ENCODE measurements around the gene MORC4.

The MORC4 gene

GRCh38 chrX:106935175-106935574 is 64.8 kb downstream of the MORC4 start:
- Histone ChIP-seq H2BK120ac (ENCODE audit: low read depth, low read length) (no peak overlapping the region), H3K18ac (ENCODE audit: low read length) (no peak overlapping the region), H4K91ac (ENCODE audit: low read depth, low read length, poor library complexity) (no peak overlapping the region), H2BK12ac (ENCODE audit: low read length) (no peak overlapping the region), H2AK5ac (ENCODE audit: low read depth, low read length) (no peak overlapping the region), H3K23ac (ENCODE audit: low read depth, low read length, poor library complexity) (no peak overlapping the region), H4K8ac (ENCODE audit: low read depth, low read length) (no peak overlapping the region), H2BK5ac (ENCODE audit: low read length) (no peak overlapping the region), H3K14ac (ENCODE audit: low read length) (no peak overlapping the region), H3K4me1 (ENCODE audit: control insufficient read depth in 2 of 2, insufficient read depth in 1 of 2, low read depth in 1 of 2, low read length in 2 of 2) (peaks cover 0 to 8% of the 10 kb centered on the region in 2 donors), H3K27me3 (ENCODE audit: control insufficient read depth in 3 of 3, insufficient read depth in 3 of 3, low read depth in 1 of 3, low read length in 3 of 3) (peaks cover 0 to 3% (median 0%) of the 10 kb centered on the region in 3 experiments), H3K4me2 (ENCODE audit: insufficient read depth, low read length, poor library complexity, severe bottlenecking) (no peak overlapping the region), H3K9ac (ENCODE audit: low read depth, low read length, poor library complexity) (no peak overlapping the region), H3K36me3 (replicated peaks in 1 of 2; ENCODE audit: control insufficient read depth in 2 of 2, insufficient read depth in 2 of 2, low read length in 2 of 2) (no peaks in the 10 kb centered on the region), H3K79me1 (ENCODE audit: low read depth, low read length) (no peaks in the 10 kb centered on the region), H3K4ac (ENCODE audit: low read length) (no peak overlapping the region), H2BK15ac (ENCODE audit: low read length) (no peak overlapping the region), H3K4me3 (ENCODE audit: low read length in 2 of 2) (no peak overlapping the region), H2AFZ (ENCODE audit: low read length) (no peak overlapping the region), H3K27ac (replicated peaks; ENCODE audit: low read length) (no peak overlapping the region), H3K9me3 (replicated peaks in 1 of 2; ENCODE audit: control insufficient read depth in 2 of 2, insufficient read depth in 1 of 2, low read depth in 1 of 2, low read length in 2 of 2) (no peaks in the 10 kb centered on the region)
- DNase-seq (ENCODE audit: low spot score): no peak
- no CpG with 5 or more reads among the region's 4 CpGs for WGBS, 2 donors (ENCODE audit: extremely low coverage in 2 of 2, insufficient read length in 2 of 2, insufficient replicate concordance in 1 of 2)

GRCh38 chrX:106933538-106933961 is 66.5 kb downstream of the MORC4 start:
- Histone ChIP-seq H3K79me1 (ENCODE audit: low read depth, low read length) (no peaks in the 10 kb centered on the region), H3K27ac (replicated peaks; ENCODE audit: low read length) (no peak overlapping the region), H3K4me1 (ENCODE audit: control insufficient read depth in 2 of 2, insufficient read depth in 1 of 2, low read depth in 1 of 2, low read length in 2 of 2) (peaks cover 0 to 2% of the 10 kb centered on the region in 2 donors), H2BK15ac (ENCODE audit: low read length) (no peak overlapping the region), H2BK12ac (ENCODE audit: low read length) (no peak overlapping the region), H3K4me2 (ENCODE audit: insufficient read depth, low read length, poor library complexity, severe bottlenecking) (no peak overlapping the region), H3K27me3 (ENCODE audit: control insufficient read depth in 3 of 3, insufficient read depth in 3 of 3, low read depth in 1 of 3, low read length in 3 of 3) (peaks cover 0 to 3% (median 0%) of the 10 kb centered on the region in 3 experiments), H3K4me3 (ENCODE audit: low read length in 2 of 2) (no peak overlapping the region), H3K18ac (ENCODE audit: low read length) (peak overlapping the region; percentile 64), H3K9ac (ENCODE audit: low read depth, low read length, poor library complexity) (no peak overlapping the region), H3K9me3 (replicated peaks in 1 of 2; ENCODE audit: control insufficient read depth in 2 of 2, insufficient read depth in 1 of 2, low read depth in 1 of 2, low read length in 2 of 2) (no peaks in the 10 kb centered on the region), H4K91ac (ENCODE audit: low read depth, low read length, poor library complexity) (no peak overlapping the region), H4K8ac (ENCODE audit: low read depth, low read length) (no peak overlapping the region), H2BK120ac (ENCODE audit: low read depth, low read length) (no peak overlapping the region), H2AK5ac (ENCODE audit: low read depth, low read length) (no peak overlapping the region), H2AFZ (ENCODE audit: low read length) (no peak overlapping the region), H3K23ac (ENCODE audit: low read depth, low read length, poor library complexity) (no peak overlapping the region), H3K4ac (ENCODE audit: low read length) (no peak overlapping the region), H3K36me3 (replicated peaks in 1 of 2; ENCODE audit: control insufficient read depth in 2 of 2, insufficient read depth in 2 of 2, low read length in 2 of 2) (no peaks in the 10 kb centered on the region), H3K14ac (ENCODE audit: low read length) (no peak overlapping the region), H2BK5ac (ENCODE audit: low read length) (no peak overlapping the region)
- DNase-seq (ENCODE audit: low spot score): no peak
- WGBS, 2 donors (ENCODE audit: extremely low coverage in 2 of 2, insufficient read length in 2 of 2, insufficient replicate concordance in 1 of 2): no CpG with 5 or more reads among the region's 3 CpGs

GRCh38 chrX:106932960-106933537 is 67.0 kb downstream of the MORC4 start:
- H3K36me3 ChIP-seq (replicated peaks in 1 of 2; ENCODE audit: control insufficient read depth in 2 of 2, insufficient read depth in 2 of 2, low read length in 2 of 2): no peaks in the 10 kb centered on the region
- no peak overlapping the region for H3K9ac ChIP-seq (ENCODE audit: low read depth, low read length, poor library complexity)
- H2BK15ac ChIP-seq (ENCODE audit: low read length): no peak overlapping the region
- H3K4ac ChIP-seq (ENCODE audit: low read length): no peak overlapping the region
- H2BK120ac ChIP-seq (ENCODE audit: low read depth, low read length): no peak overlapping the region
- no peak overlapping the region for H4K91ac ChIP-seq (ENCODE audit: low read depth, low read length, poor library complexity)
- H3K4me2 ChIP-seq (ENCODE audit: insufficient read depth, low read length, poor library complexity, severe bottlenecking): no peak overlapping the region
- H3K9me3 ChIP-seq (replicated peaks in 1 of 2; ENCODE audit: control insufficient read depth in 2 of 2, insufficient read depth in 1 of 2, low read depth in 1 of 2, low read length in 2 of 2): no peaks in the 10 kb centered on the region
- H3K27me3 ChIP-seq (ENCODE audit: control insufficient read depth in 3 of 3, insufficient read depth in 3 of 3, low read depth in 1 of 3, low read length in 3 of 3): peaks cover 0 to 2% (median 0%) of the 10 kb centered on the region in 3 experiments
- no peak overlapping the region for H2BK5ac ChIP-seq (ENCODE audit: low read length)
- no peak overlapping the region for H3K27ac ChIP-seq (replicated peaks; ENCODE audit: low read length)
- H2BK12ac ChIP-seq (ENCODE audit: low read length): no peak overlapping the region
- WGBS, 2 donors (ENCODE audit: extremely low coverage in 2 of 2, insufficient read length in 2 of 2, insufficient replicate concordance in 1 of 2): no CpG with 5 or more reads among the region's 6 CpGs
- no peaks in the 10 kb centered on the region for H3K79me1 ChIP-seq (ENCODE audit: low read depth, low read length)
- H3K4me3 ChIP-seq (ENCODE audit: low read length in 2 of 2): no peak overlapping the region
- peak overlapping the region; percentile 64 for H3K18ac ChIP-seq (ENCODE audit: low read length)
- H4K8ac ChIP-seq (ENCODE audit: low read depth, low read length): no peak overlapping the region
- H3K4me1 ChIP-seq (ENCODE audit: control insufficient read depth in 2 of 2, insufficient read depth in 1 of 2, low read depth in 1 of 2, low read length in 2 of 2): peaks cover 0 to 2% of the 10 kb centered on the region in 2 donors
- H3K14ac ChIP-seq (ENCODE audit: low read length): no peak overlapping the region
- H2AK5ac ChIP-seq (ENCODE audit: low read depth, low read length): no peak overlapping the region
- no peak for DNase-seq (ENCODE audit: low spot score)
- H3K23ac ChIP-seq (ENCODE audit: low read depth, low read length, poor library complexity): no peak overlapping the region
- H2AFZ ChIP-seq (ENCODE audit: low read length): no peak overlapping the region

GRCh38 chrX:106932492-106932923 is 67.5 kb downstream of the MORC4 start:
- Histone ChIP-seq H3K27me3 (ENCODE audit: control insufficient read depth in 3 of 3, insufficient read depth in 3 of 3, low read depth in 1 of 3, low read length in 3 of 3) (no peaks in the 10 kb centered on the region), H3K27ac (replicated peaks; ENCODE audit: low read length) (no peak overlapping the region), H2AK5ac (ENCODE audit: low read depth, low read length) (no peak overlapping the region), H3K4me3 (ENCODE audit: low read length in 2 of 2) (no peak overlapping the region), H3K4me1 (ENCODE audit: control insufficient read depth in 2 of 2, insufficient read depth in 1 of 2, low read depth in 1 of 2, low read length in 2 of 2) (peaks cover 0 to 2% of the 10 kb centered on the region in 2 donors), H4K8ac (ENCODE audit: low read depth, low read length) (no peak overlapping the region), H3K9ac (ENCODE audit: low read depth, low read length, poor library complexity) (no peak overlapping the region), H3K18ac (ENCODE audit: low read length) (no peak overlapping the region), H3K9me3 (replicated peaks in 1 of 2; ENCODE audit: control insufficient read depth in 2 of 2, insufficient read depth in 1 of 2, low read depth in 1 of 2, low read length in 2 of 2) (no peaks in the 10 kb centered on the region), H2BK15ac (ENCODE audit: low read length) (no peak overlapping the region), H3K14ac (ENCODE audit: low read length) (no peak overlapping the region), H4K91ac (ENCODE audit: low read depth, low read length, poor library complexity) (no peak overlapping the region), H3K36me3 (replicated peaks in 1 of 2; ENCODE audit: control insufficient read depth in 2 of 2, insufficient read depth in 2 of 2, low read length in 2 of 2) (no peaks in the 10 kb centered on the region), H3K4me2 (ENCODE audit: insufficient read depth, low read length, poor library complexity, severe bottlenecking) (no peak overlapping the region), H2BK120ac (ENCODE audit: low read depth, low read length) (no peak overlapping the region), H2BK12ac (ENCODE audit: low read length) (no peak overlapping the region), H3K79me1 (ENCODE audit: low read depth, low read length) (no peaks in the 10 kb centered on the region), H3K23ac (ENCODE audit: low read depth, low read length, poor library complexity) (no peak overlapping the region), H3K4ac (ENCODE audit: low read length) (no peak overlapping the region), H2BK5ac (ENCODE audit: low read length) (no peak overlapping the region), H2AFZ (ENCODE audit: low read length) (no peak overlapping the region)
- no peak for DNase-seq (ENCODE audit: low spot score)
- no CpG with 5 or more reads among the region's 4 CpGs for WGBS, 2 donors (ENCODE audit: extremely low coverage in 2 of 2, insufficient read length in 2 of 2, insufficient replicate concordance in 1 of 2)
